Neural cell (in vitro differentiated cells): Measurements from ENCODE around the gene KIFAP3.
"Not testable (repeated sequence)": the region's sequence is repeated elsewhere in the genome, so short reads cannot be mapped to it uniquely, and the experiment has no call there.

Experiments used
- CTCF ChIP-seq: fragments of 450-650 bp; IDR thresholded peaks from 2 replicates; pipeline ENCODE4 v1.5.1; 2014; ENCODE audit warnings: antibody characterized with exemption, mild to moderate bottlenecking, moderate library complexity; ENCODE audit not compliant: poor library complexity, severe bottlenecking
- EP300 ChIP-seq: fragments of 450-650 bp; conservative IDR thresholded peaks from 2 replicates; pipeline ENCODE4 v1.6.1; 2014; ENCODE audit warnings: antibody characterized with exemption, mild to moderate bottlenecking, moderate library complexity; ENCODE audit not compliant: poor library complexity, severe bottlenecking
- EZH2 ChIP-seq: fragments of 200-600, 300-800 bp; shearing (Covaris generic), sonication (generic); IDR thresholded peaks from 2 replicates; pipeline ENCODE4 v1.6.1; 2014; ENCODE audit warnings: antibody characterized with exemption, low read length, borderline replicate concordance, mild to moderate bottlenecking; ENCODE audit not compliant: insufficient read depth, poor library complexity, severe bottlenecking
- MXI1 ChIP-seq: fragments of 450-650 bp; conservative IDR thresholded peaks from 2 replicates; pipeline ENCODE4 v1.6.1; 2014; ENCODE audit warnings: antibody characterized with exemption, mild to moderate bottlenecking; ENCODE audit not compliant: poor library complexity, severe bottlenecking
- POLR2AphosphoS5 ChIP-seq: IDR thresholded peaks from 2 replicates; pipeline ENCODE4 v1.6.1; 2012
- TAF1 ChIP-seq: IDR thresholded peaks from 2 replicates; pipeline ENCODE4 v1.6.1; 2012; ENCODE audit warnings: low read depth

DNA sequence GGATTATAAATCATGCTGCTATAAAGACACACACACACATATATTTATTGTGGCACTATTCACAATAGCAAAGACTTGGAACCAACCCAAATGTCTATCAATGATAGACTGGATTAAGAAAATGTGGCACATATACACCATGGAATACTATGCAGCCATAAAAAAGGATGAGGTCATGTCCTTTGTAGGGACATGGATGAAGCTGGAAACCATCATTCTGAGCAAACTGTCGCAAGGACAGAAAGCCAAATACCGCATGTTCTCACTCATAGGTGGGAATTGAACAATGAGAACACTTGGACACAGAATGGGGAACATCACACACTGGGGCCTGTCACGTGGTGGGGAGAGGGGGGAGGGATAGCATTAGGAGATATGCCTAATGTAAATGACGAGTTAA lies 12.8 kb downstream of the KIFAP3 start:
- not testable (repeated sequence) for TF ChIP-seq CTCF, EZH2, EP300, TAF1, POLR2AphosphoS5, MXI1
